SKM-1 treated with dmso at 0.1 percent for 144 hours (cell line): ENCODE results near the gene KRTAP9-8.
"Not testable (repeated sequence)": the region's sequence is repeated elsewhere in the genome, so short reads cannot be mapped to it uniquely, and the experiment has no call there.

Experiments
- DNase-seq: peaks from one replicate; lab custom pipeline; 2025; ENCODE audit not compliant: unreplicated experiment; lab: John Stamatoyannopoulos, UW

KRTAP9-8 gene

GRCh38 chr17:41255381-41256290, 17.8 kb downstream of the KRTAP9-8 start, which contains the start of gene KRTAP9-9:
TSS of gene KRTAP9-9 (plus strand) at chr17:41255384.
- not testable (repeated sequence) for DNase-seq

GRCh38 chr17:41256291-41256685, 18.5 kb downstream of the KRTAP9-8 start:
- no peak for DNase-seq

DNA sequence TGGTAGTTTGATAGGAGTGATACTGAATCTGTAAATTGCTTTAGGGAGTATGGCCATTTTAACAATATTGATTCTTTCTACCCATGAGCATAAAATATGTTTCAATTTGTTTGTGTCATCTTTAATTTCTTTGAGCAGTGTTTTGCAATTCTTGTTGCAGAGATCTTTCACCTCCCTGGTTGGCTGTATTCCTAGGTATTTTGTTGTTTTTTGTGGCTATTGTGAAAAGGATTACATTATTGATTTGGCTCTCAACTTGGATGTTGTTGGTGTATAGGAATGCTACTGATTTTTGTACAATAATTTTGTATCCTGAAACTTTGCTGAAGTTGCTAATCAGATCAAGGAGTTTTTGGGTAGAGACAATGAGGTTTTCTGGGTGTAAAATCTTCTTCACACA, 20.6 kb downstream of the KRTAP9-8 start:
- no peak for DNase-seq

- no peak for DNase-seq
Measured at GRCh38 chr17:41263212-41263611, 25.4 kb downstream of the KRTAP9-8 start.

DNA sequence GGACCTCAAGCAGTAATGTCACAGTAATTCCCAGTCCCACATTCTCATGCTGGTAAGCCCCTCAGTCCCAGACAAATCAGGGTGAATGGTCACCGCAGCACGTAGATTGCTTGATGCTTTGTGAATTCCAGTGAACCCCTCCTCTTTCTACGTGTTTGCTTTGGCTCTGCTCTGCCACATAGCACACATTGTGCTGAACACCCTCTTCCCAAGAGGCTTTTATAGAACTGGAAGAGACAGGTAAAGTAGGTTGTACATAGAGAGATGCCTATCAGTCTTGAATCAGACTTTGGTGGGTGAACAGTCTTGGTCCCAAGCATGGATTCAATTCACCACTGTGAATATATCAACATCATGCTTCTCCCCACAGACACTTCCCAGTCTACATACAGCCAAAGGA, 26.8 kb downstream of the KRTAP9-8 start:
- no peak for DNase-seq

- no peak for DNase-seq
Measured at GRCh38 chr17:41265078-41265477, 27.3 kb downstream of the KRTAP9-8 start, which contains the start of gene KRTAP9-6. TSS of gene KRTAP9-6 (plus strand) at chr17:41265378. CDS start at chr17:41265378, 0 bp downstream.

DNA sequence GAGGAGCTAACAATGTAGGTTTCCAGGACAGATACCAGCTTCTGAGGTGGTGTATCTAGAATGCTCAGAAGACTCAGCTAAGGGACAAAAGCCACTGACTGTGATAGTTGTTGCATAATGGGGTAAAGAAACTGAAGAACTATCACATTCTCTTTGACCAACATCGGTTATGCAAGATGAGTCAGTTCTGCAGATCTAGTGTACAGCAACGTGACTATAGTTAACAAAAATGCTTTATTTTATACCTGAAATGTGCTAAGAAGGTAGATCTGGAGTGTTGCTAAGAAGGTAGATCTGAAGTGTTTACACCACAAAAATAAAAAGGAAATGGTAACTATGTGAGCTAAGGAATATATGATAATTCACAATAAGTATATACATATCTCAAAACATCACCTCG, 29.9 kb downstream of the KRTAP9-8 start:
- DNase-seq: no peak

- not testable (repeated sequence) for DNase-seq
Measured at GRCh38 chr17:41271323-41271722, 33.5 kb downstream of the KRTAP9-8 start.

GRCh38 chr17:41271858-41272257, 34.1 kb downstream of the KRTAP9-8 start:
- no peak for DNase-seq

DNA sequence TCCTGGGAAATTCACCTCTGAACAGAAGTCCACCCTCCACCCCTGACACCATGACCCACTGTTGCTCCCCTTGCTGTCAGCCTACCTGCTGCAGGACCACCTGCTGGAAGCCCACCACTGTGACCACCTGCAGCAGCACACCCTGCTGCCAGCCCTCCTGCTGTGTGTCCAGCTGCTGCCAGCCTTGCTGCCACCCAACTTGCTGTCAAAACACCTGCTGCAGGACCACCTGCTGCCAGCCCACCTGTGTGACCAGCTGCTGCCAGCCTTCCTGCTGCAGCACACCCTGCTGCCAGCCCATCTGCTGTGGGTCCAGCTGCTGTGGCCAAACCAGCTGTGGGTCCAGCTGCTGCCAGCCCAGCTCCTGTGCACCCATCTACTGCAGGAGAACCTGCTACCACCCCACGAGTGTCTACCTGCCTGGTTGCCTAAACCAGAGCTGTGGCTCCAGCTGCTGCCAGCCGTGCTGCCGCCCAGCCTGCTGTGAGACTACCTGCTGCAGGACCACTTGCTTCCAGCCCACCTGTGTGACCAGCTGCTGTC, 37.9 kb downstream of the KRTAP9-8 start, which contains the start of gene KRTAP9-7:
KRTAP9-7 (plus strand) TSS at position 51 of the 543 bp plus-strand sequence; CDS start at position 51, 0 bp downstream.
- DNase-seq: not testable (repeated sequence)

GRCh38 chr17:41278176-41278955, 40.6 kb downstream of the KRTAP9-8 start:
- DNase-seq: no peak

DNA sequence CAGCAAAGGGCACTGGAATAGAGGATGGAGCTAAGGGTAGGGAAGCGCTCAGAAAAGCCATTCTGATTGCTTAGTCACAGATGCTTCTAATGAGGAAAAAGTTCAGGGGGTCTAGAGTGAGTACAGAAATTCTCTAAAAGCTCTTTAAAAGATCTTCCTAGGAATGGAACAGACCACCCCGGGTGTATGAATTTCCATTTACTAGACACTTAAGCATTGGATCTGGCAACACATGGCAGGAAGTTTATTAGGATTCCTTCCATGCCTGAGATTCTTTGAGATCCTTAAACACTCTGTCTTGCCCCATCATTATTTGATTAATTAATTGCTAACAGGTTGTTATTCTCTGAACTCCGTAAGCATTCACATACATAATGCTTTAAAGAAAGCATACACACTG, 46.2 kb downstream of the KRTAP9-8 start:
- DNase-seq: no peak

DNA sequence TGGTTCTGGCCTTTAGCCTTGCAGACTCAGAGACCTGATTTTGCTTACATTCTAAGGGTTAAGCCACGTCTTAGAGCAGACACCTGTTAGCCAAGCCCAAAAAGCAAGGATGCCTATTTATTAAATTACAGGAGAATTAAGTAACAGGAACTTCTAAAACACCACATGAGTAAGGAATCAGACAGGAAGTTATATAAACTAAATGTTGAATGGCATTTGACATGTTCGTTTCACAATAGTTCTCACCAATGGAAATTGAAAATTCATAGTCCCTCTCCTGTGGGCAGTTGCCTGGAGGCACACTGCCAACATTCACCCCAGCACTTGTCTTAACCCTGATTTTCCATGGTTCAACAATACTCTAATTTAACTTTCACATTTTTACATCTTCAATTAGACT, 46.7 kb downstream of the KRTAP9-8 start:
- no peak for DNase-seq

- DNase-seq: no peak
Measured at GRCh38 chr17:41287050-41287449, 49.3 kb downstream of the KRTAP9-8 start.
